Ecto neural progenitor cell (in vitro differentiated cells): ENCODE measurements around the gene TTI1.

ENCODE experiments used
- DNase-seq: peaks from one replicate; pipeline ENCODE4 v3.0.0-alpha.2; 2018; ENCODE audit warnings: low spot score

TTI1 gene

GRCh38 chr20:37987602-37988290, 45.5 kb downstream of the TTI1 start:
- no peak for DNase-seq

- DNase-seq: peak; percentile 59
Observed at GRCh38 chr20:37986873-37987601, 46.2 kb downstream of the TTI1 start.

- DNase-seq: no peak
Observed at GRCh38 chr20:37986044-37986858, 47.0 kb downstream of the TTI1 start.

GRCh38 chr20:37984018-37984785, 49.1 kb downstream of the TTI1 start:
- DNase-seq: no peak

GRCh38 chr20:37983286-37983685, 50.0 kb downstream of the TTI1 start:
- no peak for DNase-seq

- DNase-seq: no peak
Observed at GRCh38 chr20:37981568-37981967, 51.7 kb downstream of the TTI1 start.

- DNase-seq: no peak
Observed at GRCh38 chr20:37980876-37981275, 52.4 kb downstream of the TTI1 start.

GRCh38 chr20:37980383-37980782, 52.9 kb downstream of the TTI1 start:
- DNase-seq: no peak

GRCh38 chr20:37979021-37979985, 54.0 kb downstream of the TTI1 start:
- DNase-seq: no peak

- no peak for DNase-seq
Observed at GRCh38 chr20:37977786-37978185, 55.5 kb downstream of the TTI1 start.

GRCh38 chr20:37977338-37977737, 55.9 kb downstream of the TTI1 start:
- DNase-seq: no peak

GRCh38 chr20:37976887-37977286, 56.4 kb downstream of the TTI1 start:
- DNase-seq: no peak

GRCh38 chr20:37973059-37973910, 60.0 kb downstream of the TTI1 start:
- no peak for DNase-seq

- no peak for DNase-seq
Observed at GRCh38 chr20:37972256-37973058, 60.8 kb downstream of the TTI1 start.

GRCh38 chr20:37971561-37972127, 61.6 kb downstream of the TTI1 start:
- no peak for DNase-seq

GRCh38 chr20:37970856-37971245, 62.4 kb downstream of the TTI1 start:
- no peak for DNase-seq

- DNase-seq: peak; percentile 29
Observed at GRCh38 chr20:37969949-37970855, 63.1 kb downstream of the TTI1 start.
